ENCODE data around the gene C8A.

The C8A gene

GRCh38 chr1:56953386-56953785 lies 98.8 kb downstream of the C8A start:
- no peak for TF ChIP-seq FOXP2 (optimal IDR thresholded peaks at IDR 0.05; ENCODE audit: borderline replicate concordance, extremely low read depth, extremely low read length, insufficient read depth)

- TF ChIP-seq FOXP2 (optimal IDR thresholded peaks at IDR 0.05; ENCODE audit: borderline replicate concordance, extremely low read depth, extremely low read length, insufficient read depth) = no peak
- no peak for TF ChIP-seq POLR2AphosphoS5 (IDR thresholded peaks at IDR 0.05; ENCODE audit: low read depth, low read length)
- TF ChIP-seq TAF1 (IDR thresholded peaks at IDR 0.05; ENCODE audit: borderline replicate concordance, insufficient read depth, low read length) = no peak
- no peak for TF ChIP-seq SIN3A (IDR thresholded peaks at IDR 0.05; ENCODE audit: borderline replicate concordance, insufficient read depth, low read length)
- TF ChIP-seq, protein P1, sequence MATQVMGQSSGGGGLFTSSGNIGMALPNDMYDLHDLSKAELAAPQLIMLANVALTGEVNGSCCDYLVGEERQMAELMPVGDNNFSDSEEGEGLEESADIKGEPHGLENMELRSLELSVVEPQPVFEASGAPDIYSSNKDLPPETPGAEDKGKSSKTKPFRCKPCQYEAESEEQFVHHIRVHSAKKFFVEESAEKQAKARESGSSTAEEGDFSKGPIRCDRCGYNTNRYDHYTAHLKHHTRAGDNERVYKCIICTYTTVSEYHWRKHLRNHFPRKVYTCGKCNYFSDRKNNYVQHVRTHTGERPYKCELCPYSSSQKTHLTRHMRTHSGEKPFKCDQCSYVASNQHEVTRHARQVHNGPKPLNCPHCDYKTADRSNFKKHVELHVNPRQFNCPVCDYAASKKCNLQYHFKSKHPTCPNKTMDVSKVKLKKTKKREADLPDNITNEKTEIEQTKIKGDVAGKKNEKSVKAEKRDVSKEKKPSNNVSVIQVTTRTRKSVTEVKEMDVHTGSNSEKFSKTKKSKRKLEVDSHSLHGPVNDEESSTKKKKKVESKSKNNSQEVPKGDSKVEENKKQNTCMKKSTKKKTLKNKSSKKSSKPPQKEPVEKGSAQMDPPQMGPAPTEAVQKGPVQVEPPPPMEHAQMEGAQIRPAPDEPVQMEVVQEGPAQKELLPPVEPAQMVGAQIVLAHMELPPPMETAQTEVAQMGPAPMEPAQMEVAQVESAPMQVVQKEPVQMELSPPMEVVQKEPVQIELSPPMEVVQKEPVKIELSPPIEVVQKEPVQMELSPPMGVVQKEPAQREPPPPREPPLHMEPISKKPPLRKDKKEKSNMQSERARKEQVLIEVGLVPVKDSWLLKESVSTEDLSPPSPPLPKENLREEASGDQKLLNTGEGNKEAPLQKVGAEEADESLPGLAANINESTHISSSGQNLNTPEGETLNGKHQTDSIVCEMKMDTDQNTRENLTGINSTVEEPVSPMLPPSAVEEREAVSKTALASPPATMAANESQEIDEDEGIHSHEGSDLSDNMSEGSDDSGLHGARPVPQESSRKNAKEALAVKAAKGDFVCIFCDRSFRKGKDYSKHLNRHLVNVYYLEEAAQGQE (IDR thresholded peaks at IDR 0.05; ENCODE audit: insufficient read depth in 1 of 2, low read depth in 2 of 2, low read length in 2 of 2) = no peak
Measured at GRCh38 chr1:56954664-56955063, 100.1 kb downstream of the C8A start.

DNA sequence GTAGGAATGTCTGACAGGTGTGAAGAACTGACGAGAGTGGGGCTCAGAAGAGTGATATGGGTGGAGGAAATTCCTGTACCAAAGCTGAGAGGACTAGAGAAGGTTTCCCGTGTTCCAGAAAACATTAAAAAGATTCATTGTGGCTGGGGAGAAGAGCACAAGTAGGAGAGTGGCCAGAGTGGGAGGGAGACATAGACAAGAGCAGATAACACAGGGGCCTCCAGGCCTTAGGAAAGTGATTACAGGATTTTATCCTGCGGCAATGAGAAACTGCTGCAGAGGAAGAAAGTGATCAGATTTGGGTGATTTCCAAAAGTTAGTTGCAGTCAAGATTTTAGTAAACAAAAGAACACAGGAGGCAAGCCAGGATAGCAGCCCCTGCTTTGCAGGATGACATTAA lies 103.3 kb downstream of the C8A start:
- TF ChIP-seq, protein P1 (IDR thresholded peaks at IDR 0.05; ENCODE audit: insufficient read depth in 1 of 2, low read depth in 2 of 2, low read length in 2 of 2) = no peak
- no peak for TF ChIP-seq TAF1 (IDR thresholded peaks at IDR 0.05; ENCODE audit: borderline replicate concordance, insufficient read depth, low read length)

- no peak for TF ChIP-seq POLR2AphosphoS5 (IDR thresholded peaks at IDR 0.05; ENCODE audit: low read depth, low read length)
- TF ChIP-seq SIN3A (IDR thresholded peaks at IDR 0.05; ENCODE audit: borderline replicate concordance, insufficient read depth, low read length) = no peak
- TF ChIP-seq FOXP2 (optimal IDR thresholded peaks at IDR 0.05; ENCODE audit: borderline replicate concordance, extremely low read depth, extremely low read length, insufficient read depth) = no peak
- TF ChIP-seq TAF1 (IDR thresholded peaks at IDR 0.05; ENCODE audit: borderline replicate concordance, insufficient read depth, low read length) = no peak
- TF ChIP-seq, protein P1 (IDR thresholded peaks at IDR 0.05; ENCODE audit: insufficient read depth in 1 of 2, low read depth in 2 of 2, low read length in 2 of 2) = no peak
Measured at GRCh38 chr1:56958526-56958925, 103.9 kb downstream of the C8A start.

- TF ChIP-seq FOXP2 (optimal IDR thresholded peaks at IDR 0.05; ENCODE audit: borderline replicate concordance, extremely low read depth, extremely low read length, insufficient read depth) (no peak), POLR2AphosphoS5 (IDR thresholded peaks at IDR 0.05; ENCODE audit: low read depth, low read length) (no peak), SIN3A (IDR thresholded peaks at IDR 0.05; ENCODE audit: borderline replicate concordance, insufficient read depth, low read length) (no peak), TAF1 (IDR thresholded peaks at IDR 0.05; ENCODE audit: borderline replicate concordance, insufficient read depth, low read length) (no peak)
- TF ChIP-seq, protein P1 (IDR thresholded peaks at IDR 0.05; ENCODE audit: insufficient read depth in 1 of 2, low read depth in 2 of 2, low read length in 2 of 2) = no peak
Measured at GRCh38 chr1:56961426-56961825, 106.8 kb downstream of the C8A start.

All from PFSK-1 (cell line).